Myometrial cell (primary cell): ENCODE data around the gene ADAM15. TPM values are rescaled to one million over a fixed set of nuclear protein-coding genes. Genes with fewer than 3 reads are reported as not detected.

Experiments
- total RNA-seq: library from RNA; depleted of rRNA; stranded (reverse); fragments of >200 nt; gene quantifications from 2 replicates; pipeline ENCODE4 v1.2.3, GENCODE V29; 2015

Gene ADAM15, protein sequence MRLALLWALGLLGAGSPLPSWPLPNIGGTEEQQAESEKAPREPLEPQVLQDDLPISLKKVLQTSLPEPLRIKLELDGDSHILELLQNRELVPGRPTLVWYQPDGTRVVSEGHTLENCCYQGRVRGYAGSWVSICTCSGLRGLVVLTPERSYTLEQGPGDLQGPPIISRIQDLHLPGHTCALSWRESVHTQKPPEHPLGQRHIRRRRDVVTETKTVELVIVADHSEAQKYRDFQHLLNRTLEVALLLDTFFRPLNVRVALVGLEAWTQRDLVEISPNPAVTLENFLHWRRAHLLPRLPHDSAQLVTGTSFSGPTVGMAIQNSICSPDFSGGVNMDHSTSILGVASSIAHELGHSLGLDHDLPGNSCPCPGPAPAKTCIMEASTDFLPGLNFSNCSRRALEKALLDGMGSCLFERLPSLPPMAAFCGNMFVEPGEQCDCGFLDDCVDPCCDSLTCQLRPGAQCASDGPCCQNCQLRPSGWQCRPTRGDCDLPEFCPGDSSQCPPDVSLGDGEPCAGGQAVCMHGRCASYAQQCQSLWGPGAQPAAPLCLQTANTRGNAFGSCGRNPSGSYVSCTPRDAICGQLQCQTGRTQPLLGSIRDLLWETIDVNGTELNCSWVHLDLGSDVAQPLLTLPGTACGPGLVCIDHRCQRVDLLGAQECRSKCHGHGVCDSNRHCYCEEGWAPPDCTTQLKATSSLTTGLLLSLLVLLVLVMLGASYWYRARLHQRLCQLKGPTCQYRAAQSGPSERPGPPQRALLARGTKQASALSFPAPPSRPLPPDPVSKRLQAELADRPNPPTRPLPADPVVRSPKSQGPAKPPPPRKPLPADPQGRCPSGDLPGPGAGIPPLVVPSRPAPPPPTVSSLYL
- 84.7 and 112 TPM in 2 replicates for total RNA-seq

GRCh38 chr1:155050560-155051341 lies at the start of gene ADAM15:
Gene ADAM15 (plus strand): TSS chr1:155051316. CDS start chr1:155051387, 71 bp downstream.

DNA sequence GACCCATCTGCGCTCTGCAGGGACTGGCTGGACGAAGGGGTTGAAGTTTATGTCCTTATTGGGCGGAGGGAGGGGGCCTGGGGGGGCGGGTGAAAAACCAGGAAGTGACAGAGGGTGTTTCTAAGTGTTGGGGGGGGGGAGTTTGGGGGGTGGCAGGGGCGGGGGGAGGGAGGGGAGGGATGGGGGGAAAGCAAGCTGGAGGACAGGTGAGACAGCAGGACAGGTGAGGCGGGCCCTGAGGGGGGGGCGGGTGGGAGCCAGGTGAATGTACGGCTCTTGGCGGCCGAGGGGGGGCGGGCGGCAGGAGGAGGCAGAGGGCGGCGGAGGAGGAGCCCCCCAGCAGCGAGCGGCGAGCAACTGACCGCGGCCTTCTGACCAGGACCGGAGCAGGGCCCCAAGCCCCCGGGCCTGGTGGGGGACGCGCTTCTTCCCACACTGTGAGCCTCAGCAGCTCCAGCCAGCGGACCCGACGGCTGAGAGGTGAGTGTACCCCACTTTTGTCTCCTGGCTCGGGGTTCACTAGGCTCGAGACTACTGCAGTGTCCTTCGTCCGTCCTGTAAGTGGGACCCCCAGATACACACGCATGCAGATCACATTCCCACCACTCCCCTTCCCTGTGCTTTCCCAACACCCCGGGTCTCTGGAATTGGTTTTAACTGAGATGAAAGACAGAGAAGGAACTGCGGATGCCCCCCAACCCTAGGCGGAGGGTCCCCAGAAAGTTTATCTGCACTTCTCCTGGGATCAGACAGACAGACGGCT lies 48.5 kb upstream of the ADAM15 start, which contains the start of gene ZBTB7B:
Gene ZBTB7B, plus strand, starts transcription at position 339 of the 763 bp plus-strand sequence. CDS start 11,859 bp downstream, outside the sequence.

DNA sequence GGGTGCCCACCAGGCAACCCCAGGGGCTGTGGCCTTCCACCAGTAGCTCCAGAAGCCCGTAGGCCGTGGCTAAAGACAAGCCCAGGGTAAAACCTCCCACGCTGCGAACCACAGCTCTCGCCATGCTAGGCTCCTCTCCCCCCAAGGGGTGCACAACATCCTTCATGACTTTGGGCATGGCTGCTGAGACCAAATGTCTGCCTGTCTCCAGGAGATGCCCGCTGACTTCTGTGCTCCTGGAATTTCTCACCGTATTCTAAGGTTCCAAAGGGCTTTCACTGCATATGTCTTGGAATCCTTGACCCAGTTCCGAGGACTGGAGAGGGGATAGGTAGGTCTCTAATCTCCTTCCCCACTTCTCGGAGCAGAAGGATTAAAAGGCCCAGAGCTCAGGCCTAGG lies 17.6 kb upstream of the ADAM15 start, which contains the start of the genes DCST1 and DCST2:
Gene DCST1, plus strand, starts transcription at position 301 of the 400 bp plus-strand sequence. CDS start 213 bp downstream, outside the sequence.
Gene DCST2, minus strand, starts transcription at position 258 of the 400 bp plus-strand sequence. Its CDS starts 80 bp downstream, at position 178.

GRCh38 chr1:155063550-155064110 lies 12.5 kb downstream of the ADAM15 start, which contains the start of gene EFNA4:
Gene EFNA4 (plus strand): TSS chr1:155063740. CDS start chr1:155063824, 84 bp downstream.

GRCh38 chr1:155078469-155079209 lies 27.5 kb downstream of the ADAM15 start, which contains the start of gene EFNA3:
Gene EFNA3 (plus strand): TSS chr1:155078837. CDS start chr1:155078942, 105 bp downstream.

Other genes with a start within 250 kb of the ADAM15 start
- gene KCNN3, start 181.0 kb upstream of the ADAM15 start, total RNA-seq = not detected in 2 replicates
- gene PMVK, start 114.6 kb upstream of the ADAM15 start, total RNA-seq = 14.1 and 14.2 TPM in 2 replicates
- gene PBXIP1, start 95.2 kb upstream of the ADAM15 start, total RNA-seq = 45.0 and 48.2 TPM in 2 replicates
- gene PYGO2, start 89.5 kb upstream of the ADAM15 start, total RNA-seq = 14.2 and 16.1 TPM in 2 replicates
- 329 and 340 TPM in 2 replicates for gene SHC1, start 80.6 kb upstream of the ADAM15 start, total RNA-seq
- gene CKS1B, start 76.6 kb upstream of the ADAM15 start, total RNA-seq = 84.4 and 128 TPM in 2 replicates
- gene FLAD1, start 68.0 kb upstream of the ADAM15 start, total RNA-seq = 31.4 and 42.1 TPM in 2 replicates
- not detected in 2 replicates for gene LENEP, start 57.7 kb upstream of the ADAM15 start, total RNA-seq
- gene ZBTB7B, start 48.5 kb upstream of the ADAM15 start, total RNA-seq = 10.8 and 14.7 TPM in 2 replicates
- 0.18 and 0.29 TPM in 2 replicates for gene DCST2, start 17.5 kb upstream of the ADAM15 start, total RNA-seq
- gene DCST1, start 17.5 kb upstream of the ADAM15 start, total RNA-seq = not detected in 2 replicates
- 4.6 and 7.8 TPM in 2 replicates for gene EFNA4, start 12.4 kb downstream of the ADAM15 start, total RNA-seq
- 0.53 and 0.58 TPM in 2 replicates for gene EFNA3, start 27.5 kb downstream of the ADAM15 start, total RNA-seq
- not detected in 2 replicates for gene EFNA1, start 76.6 kb downstream of the ADAM15 start, total RNA-seq
- 78.3 and 119 TPM in 2 replicates for gene SLC50A1, start 84.5 kb downstream of the ADAM15 start, total RNA-seq
- 218 and 219 TPM in 2 replicates for gene DPM3, start 89.2 kb downstream of the ADAM15 start, total RNA-seq
- gene KRTCAP2, start 122.0 kb downstream of the ADAM15 start, total RNA-seq = 192 and 276 TPM in 2 replicates
- gene TRIM46, start 122.5 kb downstream of the ADAM15 start, total RNA-seq = 3.7 and 5.8 TPM in 2 replicates
- 19.0 and 21.3 TPM in 2 replicates for gene THBS3, start 156.6 kb downstream of the ADAM15 start, total RNA-seq
- gene MTX1, start 157.4 kb downstream of the ADAM15 start, total RNA-seq = 105 and 129 TPM in 2 replicates
- 17.9 and 21.0 TPM in 2 replicates for gene ENTREP3, start 204.2 kb downstream of the ADAM15 start, total RNA-seq
- 92.3 and 114 TPM in 2 replicates for gene SCAMP3, start 211.0 kb downstream of the ADAM15 start, total RNA-seq
- 18.2 and 24.1 TPM in 2 replicates for gene CLK2, start 222.2 kb downstream of the ADAM15 start, total RNA-seq
- under 0.01 and 1.2 TPM in 2 replicates for gene HCN3, start 226.1 kb downstream of the ADAM15 start, total RNA-seq